ENCODE data around the gene CSRP1. TPM values are rescaled to one million over a fixed set of nuclear protein-coding genes. Genes with fewer than 3 reads are reported as not detected.

Gene CSRP1
- polyA plus RNA-seq, 2 of the 4 experiments (the other 2 are of a cell fraction), result 277 to 655 TPM

DNA sequence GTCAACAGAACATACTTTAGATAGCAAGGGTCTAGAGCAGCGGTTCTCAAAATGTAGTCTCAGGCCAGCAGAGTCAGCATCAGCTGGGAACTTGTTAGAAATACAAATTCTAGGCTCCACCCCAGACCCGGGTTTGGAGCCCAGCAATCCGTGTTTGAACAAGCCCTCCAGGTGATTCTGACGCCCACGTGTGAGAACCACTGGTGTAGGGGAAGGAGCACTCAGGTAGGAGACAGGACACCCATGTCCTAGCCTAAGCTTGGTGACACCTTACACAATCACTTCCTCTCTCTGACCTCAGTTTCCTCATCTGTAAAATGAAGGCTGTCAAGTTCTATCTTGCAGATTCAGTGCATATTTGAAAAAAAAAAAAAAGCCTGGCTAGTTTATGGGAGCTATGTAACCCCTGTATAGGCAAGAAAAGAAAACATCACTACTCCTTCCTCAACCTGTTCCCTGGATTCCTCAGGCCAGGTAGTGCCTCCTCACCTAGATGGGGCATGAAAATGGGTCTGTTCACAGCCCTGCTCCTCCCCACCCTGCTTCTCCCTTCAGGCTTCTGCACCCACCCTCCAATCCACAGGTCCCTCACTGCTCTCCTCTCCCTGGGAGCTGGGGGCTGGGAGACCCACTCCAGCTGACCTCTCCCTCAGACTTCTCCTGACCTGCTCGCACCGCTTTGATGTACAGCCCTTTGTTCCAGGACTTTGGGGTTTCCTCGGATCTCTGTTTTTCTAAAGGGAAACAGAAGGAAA lies 30.8 kb downstream of the CSRP1 start:
- FAIRE-seq, result no peak
- 79% methylated on average over 8 of the region's 8 CpGs for WGBS (ENCODE audit: missing lambda C conversion rate)
- ChIA-PET POLR2A (interaction anchor here (0.5 kb wide), 1 partner anchor 13 kb away, joined by 3 read pairs; no protein-coding TSS in a partner anchor), CTCF (interaction anchor here (2.3 to 34.3 kb wide), 5 partner anchors 10 to 40 kb away, joined by 9 to 1452 read pairs (median 188); partner anchors contain the start of genes CSRP1 and PHLDA3)
- Histone ChIP-seq H3K27ac (peak overlapping the region; percentile 7 to 75; a peak in 3 of 6 replicates), H3K9me3 (no peaks in the 10 kb centered on the region), H3K4me3 (no peak overlapping the region), H3K4me1 (peaks cover 49% of the 10 kb centered on the region), H3K4me2 (peak overlapping the region; percentile 53)
- TF ChIP-seq HOXB13 (CRISPR knock-in tag; IDR thresholded peaks at IDR 0.05; ENCODE audit: low read depth) (no peak), ZC3H11A (IDR thresholded peaks at IDR 0.05) (no peak), FOSB (CRISPR knock-in tag; IDR thresholded peaks at IDR 0.05) (no peak), KDM5A (IDR thresholded peaks at IDR 0.05) (no peak), JUN (IDR thresholded peaks at IDR 0.05) (no peak), RCOR1 (IDR thresholded peaks at IDR 0.05; ENCODE audit: low read depth, low read length) (no peak), ZSCAN20 (CRISPR knock-in tag; IDR thresholded peaks at IDR 0.05) (no peak), SMC3 (IDR thresholded peaks at IDR 0.05) (no peak), E2F6 (IDR thresholded peaks at IDR 0.05; ENCODE audit: borderline replicate concordance, low read depth) (no peak), RNF2 (IDR thresholded peaks at IDR 0.05; ENCODE audit: borderline replicate concordance, low read depth) (no peak), NPAS2 (CRISPR knock-in tag; IDR thresholded peaks at IDR 0.05; ENCODE audit: borderline replicate concordance) (no peak), MAFK (IDR thresholded peaks at IDR 0.05; ENCODE audit: partially characterized antibody) (no peak), MAZ (IDR thresholded peaks at IDR 0.05; ENCODE audit: borderline replicate concordance, low read depth, low read length) (no peak), BCL3 (IDR thresholded peaks at IDR 0.05) (no peak), TP53 (CRISPR knock-in tag; IDR thresholded peaks at IDR 0.05) (no peak), TFCP2L1 (CRISPR knock-in tag; IDR thresholded peaks at IDR 0.05) (no peak), MAX (IDR thresholded peaks at IDR 0.05) (no peak), EP300 (IDR thresholded peaks at IDR 0.05) (no peak)
- TF ChIP-seq, protein P1, sequence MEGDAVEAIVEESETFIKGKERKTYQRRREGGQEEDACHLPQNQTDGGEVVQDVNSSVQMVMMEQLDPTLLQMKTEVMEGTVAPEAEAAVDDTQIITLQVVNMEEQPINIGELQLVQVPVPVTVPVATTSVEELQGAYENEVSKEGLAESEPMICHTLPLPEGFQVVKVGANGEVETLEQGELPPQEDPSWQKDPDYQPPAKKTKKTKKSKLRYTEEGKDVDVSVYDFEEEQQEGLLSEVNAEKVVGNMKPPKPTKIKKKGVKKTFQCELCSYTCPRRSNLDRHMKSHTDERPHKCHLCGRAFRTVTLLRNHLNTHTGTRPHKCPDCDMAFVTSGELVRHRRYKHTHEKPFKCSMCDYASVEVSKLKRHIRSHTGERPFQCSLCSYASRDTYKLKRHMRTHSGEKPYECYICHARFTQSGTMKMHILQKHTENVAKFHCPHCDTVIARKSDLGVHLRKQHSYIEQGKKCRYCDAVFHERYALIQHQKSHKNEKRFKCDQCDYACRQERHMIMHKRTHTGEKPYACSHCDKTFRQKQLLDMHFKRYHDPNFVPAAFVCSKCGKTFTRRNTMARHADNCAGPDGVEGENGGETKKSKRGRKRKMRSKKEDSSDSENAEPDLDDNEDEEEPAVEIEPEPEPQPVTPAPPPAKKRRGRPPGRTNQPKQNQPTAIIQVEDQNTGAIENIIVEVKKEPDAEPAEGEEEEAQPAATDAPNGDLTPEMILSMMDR (IDR thresholded peaks at IDR 0.05), result no peak
- TF ChIP-seq, protein P2, sequence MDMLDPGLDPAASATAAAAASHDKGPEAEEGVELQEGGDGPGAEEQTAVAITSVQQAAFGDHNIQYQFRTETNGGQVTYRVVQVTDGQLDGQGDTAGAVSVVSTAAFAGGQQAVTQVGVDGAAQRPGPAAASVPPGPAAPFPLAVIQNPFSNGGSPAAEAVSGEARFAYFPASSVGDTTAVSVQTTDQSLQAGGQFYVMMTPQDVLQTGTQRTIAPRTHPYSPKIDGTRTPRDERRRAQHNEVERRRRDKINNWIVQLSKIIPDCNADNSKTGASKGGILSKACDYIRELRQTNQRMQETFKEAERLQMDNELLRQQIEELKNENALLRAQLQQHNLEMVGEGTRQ (IDR thresholded peaks at IDR 0.05), result no peak
- ATAC-seq, result no peak
- DNase-seq (ENCODE audit: low read depth in 1 of 2, low spot score in 1 of 2), result no peak

DNA sequence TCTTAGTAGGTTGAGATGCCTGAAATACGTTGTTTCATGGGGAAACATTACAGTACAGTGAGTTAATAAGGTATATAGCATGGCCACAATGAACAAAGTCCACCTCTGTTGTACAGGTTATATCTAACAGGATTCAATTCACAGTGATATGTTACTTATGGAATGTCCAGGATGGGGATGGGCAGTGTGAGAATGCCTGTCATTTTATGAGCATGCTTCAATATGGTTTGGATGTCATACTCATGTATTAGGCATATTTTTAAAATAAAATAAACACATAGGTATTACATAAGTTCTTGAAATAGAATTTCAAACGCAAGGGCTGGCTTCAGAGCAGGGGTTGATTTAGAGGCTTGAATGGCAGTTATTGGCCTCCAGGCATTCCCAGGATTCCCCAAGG lies 31.8 kb downstream of the CSRP1 start:
- Histone ChIP-seq H3K4me2 (peak overlapping the region; percentile 53), H3K4me1 (peaks cover 44% of the 10 kb centered on the region), H3K4me3 (no peak overlapping the region), H3K9me3 (no peaks in the 10 kb centered on the region), H3K27ac (peak overlapping the region in 1 of 2 experiments; percentile 75; a peak in 3 of 6 replicates)
- DNase-seq (ENCODE audit: low read depth in 1 of 2, low spot score in 1 of 2), result peak in 1 of 2 experiments; percentile 71
- POLR2A ChIA-PET, result no interaction called here
- no peak for FAIRE-seq
- WGBS (ENCODE audit: missing lambda C conversion rate), result 12% methylated on average over 2 of the region's 2 CpGs
- TF ChIP-seq CBX8 (IDR thresholded peaks at IDR 0.05), result no peak
- TF ChIP-seq EP300 (IDR thresholded peaks at IDR 0.05), result peak in 1 of 2 experiments; percentile 19; a peak in 1 of 5 replicates
- TF ChIP-seq CEBPB (IDR thresholded peaks at IDR 0.05), result no peak
- TF ChIP-seq FOSL2 (IDR thresholded peaks at IDR 0.05), result no peak
- peak; percentile 34 for TF ChIP-seq FOSL2 (CRISPR knock-in tag; IDR thresholded peaks at IDR 0.05)
- peak; percentile 9 to 59; a peak in 4 of 6 replicates for ATAC-seq
- CTCF ChIA-PET, result interaction anchor here (2.3 to 34.3 kb wide), 5 partner anchors 9 to 39 kb away, joined by 9 to 1452 read pairs (median 188); partner anchors contain the start of genes CSRP1 and PHLDA3
